GM12878 (cell line): ENCODE results near the gene SRRM2.

ENCODE experiments used
- ATF2 ChIP-seq: IDR thresholded peaks from 2 replicates; pipeline ENCODE4 v1.6.1; 2012; ENCODE audit warnings: low read length, inconsistent platforms
- PBX3 ChIP-seq: IDR thresholded peaks from 2 replicates; pipeline ENCODE4 v1.6.1; 2011; ENCODE audit warnings: mild to moderate bottlenecking, low read depth, low read length, moderate library complexity; ENCODE audit not compliant: insufficient replicate concordance
- RB1 ChIP-seq: fragments of 450-650 bp; formaldehyde crosslinking; IDR thresholded peaks from 2 replicates; pipeline ENCODE4 v1.6.1; 2017; ENCODE audit warnings: mild to moderate bottlenecking, borderline replicate concordance
- TF ChIP-seq, protein P1 (sequence below): fragments of 450-650 bp; IDR thresholded peaks from 2 replicates; pipeline ENCODE4 v1.6.1; 2017; ENCODE audit warnings: mild to moderate bottlenecking, low read depth, inconsistent platforms; ENCODE audit not compliant: poor library complexity, severe bottlenecking

GRCh38 chr16:2741168-2741567 is 11.3 kb upstream of the SRRM2 start:
- TF ChIP-seq PBX3 (no peak), RB1 (no peak), ATF2 (no peak)
- TF ChIP-seq, protein P1, sequence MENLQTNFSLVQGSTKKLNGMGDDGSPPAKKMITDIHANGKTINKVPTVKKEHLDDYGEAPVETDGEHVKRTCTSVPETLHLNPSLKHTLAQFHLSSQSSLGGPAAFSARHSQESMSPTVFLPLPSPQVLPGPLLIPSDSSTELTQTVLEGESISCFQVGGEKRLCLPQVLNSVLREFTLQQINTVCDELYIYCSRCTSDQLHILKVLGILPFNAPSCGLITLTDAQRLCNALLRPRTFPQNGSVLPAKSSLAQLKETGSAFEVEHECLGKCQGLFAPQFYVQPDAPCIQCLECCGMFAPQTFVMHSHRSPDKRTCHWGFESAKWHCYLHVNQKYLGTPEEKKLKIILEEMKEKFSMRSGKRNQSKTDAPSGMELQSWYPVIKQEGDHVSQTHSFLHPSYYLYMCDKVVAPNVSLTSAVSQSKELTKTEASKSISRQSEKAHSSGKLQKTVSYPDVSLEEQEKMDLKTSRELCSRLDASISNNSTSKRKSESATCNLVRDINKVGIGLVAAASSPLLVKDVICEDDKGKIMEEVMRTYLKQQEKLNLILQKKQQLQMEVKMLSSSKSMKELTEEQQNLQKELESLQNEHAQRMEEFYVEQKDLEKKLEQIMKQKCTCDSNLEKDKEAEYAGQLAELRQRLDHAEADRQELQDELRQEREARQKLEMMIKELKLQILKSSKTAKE: no peak
